Esophagus squamous epithelium (tissue), 4 donors: ENCODE data around the gene FAAP20.

Experiments used
- CTCF ChIP-seq, 6 experiments: fragments of 450-650 bp in 4 of 6; fragments of 200-600 bp in 2 of 6; sonication (generic) in 2 of 6; IDR thresholded peaks; one replicate each; pipeline ENCODE4 v1.5.1; 2016 to 2019; ENCODE audit warnings: antibody characterized with exemption in 6 of 6, mild to moderate bottlenecking in 4 of 6, moderate library complexity in 4 of 6
- POLR2A ChIP-seq, 4 donors: fragments of 450-650 bp; IDR thresholded peaks; one replicate each; pipeline ENCODE4 v1.6.1; 2017; ENCODE audit warnings: antibody characterized with exemption in 4 of 4, mild to moderate bottlenecking in 4 of 4, moderate library complexity in 3 of 4

GRCh38 chr1:2183937-2184334, 10.6 kb downstream of the FAAP20 start:
- TF ChIP-seq CTCF (IDR thresholded peaks at IDR 0.05) (no peak), POLR2A (IDR thresholded peaks at IDR 0.05) (no peak)
